ENCODE data around the gene CEACAM16. TPM values are rescaled to one million over a fixed set of nuclear protein-coding genes. Genes with fewer than 3 reads are reported as not detected.
"Not testable (repeated sequence)": the region's sequence is repeated elsewhere in the genome, so short reads cannot be mapped to it uniquely, and the experiment has no call there.

Gene CEACAM16
- total RNA-seq, 1 donor from 2014 or later, result not detected

DNA sequence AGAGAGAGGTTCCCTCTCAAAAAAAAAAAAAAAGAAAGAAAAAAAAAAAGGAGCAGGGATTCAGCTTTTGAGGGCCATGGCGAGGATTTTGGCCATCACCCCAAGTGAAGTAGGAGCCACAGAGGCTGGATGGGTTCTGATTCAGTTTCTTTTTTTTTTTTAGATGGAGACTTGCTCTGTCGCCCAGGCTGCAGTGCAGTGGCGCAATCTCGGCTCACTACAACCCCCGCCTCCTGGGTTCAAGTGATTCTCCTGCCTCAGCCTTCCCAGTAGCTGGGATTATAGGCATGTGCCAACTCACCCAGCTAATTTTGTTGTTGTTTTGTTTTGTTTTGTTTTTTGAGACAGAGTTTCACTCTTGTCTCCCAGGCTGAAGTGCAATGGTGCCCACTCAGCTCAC, 22.4 kb downstream of the CEACAM16 start:
- not testable (repeated sequence) for DNase-seq (ENCODE audit: low spot score)
- intact Hi-C loops (cut with DNase I), result loop anchor here (10.0 kb wide), 1 partner anchor 123 kb away; the partner anchor contains the start of gene NECTIN2

DNA sequence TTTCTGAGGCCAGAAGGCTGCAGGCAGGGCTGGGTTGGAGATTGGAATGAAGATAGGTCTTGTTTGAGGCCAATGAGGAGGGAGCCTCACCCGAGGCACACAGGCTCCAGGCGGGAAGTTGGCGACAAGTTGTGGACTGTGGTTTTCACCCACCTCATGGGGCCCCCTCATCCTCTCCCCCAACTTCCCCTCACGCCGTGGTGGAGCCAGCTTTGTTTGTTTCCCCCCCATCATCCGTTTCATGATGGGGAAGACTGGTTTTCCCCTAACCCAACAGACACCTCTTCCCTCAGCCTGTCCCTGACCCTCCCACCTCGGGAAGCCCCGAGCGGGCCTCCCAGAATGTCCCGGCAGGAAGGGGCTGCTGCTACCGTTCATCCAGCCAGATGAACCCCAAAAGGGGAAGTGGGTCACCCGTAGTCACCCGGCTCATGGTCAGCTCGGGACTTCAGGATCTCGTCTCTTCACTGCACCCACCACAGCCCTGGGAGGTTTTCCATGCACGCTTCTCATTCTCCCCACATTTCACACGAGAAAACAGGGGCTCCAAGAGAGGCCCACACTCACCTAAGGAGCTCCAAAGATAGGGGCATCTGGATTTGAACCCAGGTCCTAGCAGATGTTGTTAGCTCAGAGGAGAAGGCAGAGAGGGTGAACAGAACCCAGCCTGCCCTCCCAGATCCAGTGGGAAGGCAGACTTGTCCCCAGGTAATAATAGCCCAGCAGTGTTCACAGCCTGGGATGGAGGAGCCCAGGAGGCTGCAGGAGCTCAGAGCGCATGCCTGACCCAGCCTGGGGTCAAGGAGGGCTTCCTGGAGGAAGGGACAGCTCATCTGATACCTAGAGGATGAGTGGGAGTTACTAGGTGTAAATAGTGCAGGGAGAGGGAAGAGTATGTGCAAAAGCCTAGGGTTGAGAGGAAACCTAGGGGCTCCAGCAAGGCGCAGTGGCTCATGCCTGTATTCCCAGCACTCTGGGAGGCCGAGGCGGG, 23.5 kb downstream of the CEACAM16 start:
- DNase-seq (ENCODE audit: low spot score), result no peak
- intact Hi-C loops (cut with DNase I), result loop anchor here (10.0 kb wide), 1 partner anchor 122 kb away; the partner anchor contains the start of gene NECTIN2

DNA sequence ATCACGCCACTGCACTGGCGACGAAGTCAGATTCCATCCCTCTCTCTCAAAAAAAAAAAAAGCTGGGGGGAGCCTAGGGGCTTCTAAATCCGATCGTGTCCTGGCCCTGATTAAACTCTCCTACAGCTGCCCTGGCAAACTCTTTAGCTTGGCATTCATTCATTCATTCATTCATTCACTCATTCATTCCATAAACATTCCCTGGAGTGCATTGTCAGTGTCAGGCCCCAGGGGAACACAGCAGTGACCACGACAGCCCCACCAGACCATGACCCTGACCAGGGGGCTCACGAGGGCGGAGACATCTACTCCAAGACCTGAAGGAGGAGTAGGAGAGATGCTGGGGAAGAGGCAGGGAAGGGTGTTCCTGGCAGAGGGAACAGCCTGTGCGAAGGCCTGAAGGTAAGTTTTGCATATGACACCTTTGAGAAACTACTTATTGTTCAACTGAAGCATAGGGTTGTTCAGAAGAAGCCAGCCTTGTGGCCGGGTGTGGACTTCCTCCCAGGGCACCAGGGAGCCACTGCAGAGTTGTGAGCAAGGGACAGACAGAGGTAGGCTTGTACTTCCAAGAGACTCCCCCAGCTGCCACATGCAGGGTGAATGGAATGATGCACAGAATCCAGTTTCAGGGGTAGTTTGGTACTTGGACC, 24.5 kb downstream of the CEACAM16 start:
- no peak for DNase-seq (ENCODE audit: low spot score)

DNA sequence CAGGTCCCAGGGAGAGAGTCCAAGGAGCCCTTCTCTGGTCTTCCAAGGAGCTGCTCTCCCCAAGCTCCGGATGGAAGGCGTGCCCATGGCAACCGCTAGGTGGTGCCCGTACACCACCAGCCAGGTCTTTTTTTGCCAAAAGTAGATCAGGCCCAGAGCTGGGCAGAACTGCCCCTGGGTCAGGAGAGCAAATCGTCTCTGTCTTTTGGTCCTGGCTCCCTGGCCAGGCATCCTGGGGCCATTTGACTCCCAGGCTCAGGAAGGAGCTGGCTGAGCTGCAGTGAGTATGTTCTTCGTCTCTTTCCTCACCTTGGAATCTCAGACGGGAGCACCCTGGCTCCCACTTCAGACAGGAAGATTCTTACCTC, 25.0 kb downstream of the CEACAM16 start:
- DNase-seq (ENCODE audit: low spot score), result peak; percentile 94
- intact Hi-C loops (cut with DNase I), result loop anchor here (1.0 to 10.0 kb wide), 4 partner anchors 17 to 121 kb away; partner anchors contain the start of gene NECTIN2

More for the DNA sequence above, 24.5 kb downstream of the CEACAM16 start:
- intact Hi-C loops (cut with DNase I), result loop anchor here (10.0 kb wide), 1 partner anchor 121 kb away; the partner anchor contains the start of gene NECTIN2

DNA sequence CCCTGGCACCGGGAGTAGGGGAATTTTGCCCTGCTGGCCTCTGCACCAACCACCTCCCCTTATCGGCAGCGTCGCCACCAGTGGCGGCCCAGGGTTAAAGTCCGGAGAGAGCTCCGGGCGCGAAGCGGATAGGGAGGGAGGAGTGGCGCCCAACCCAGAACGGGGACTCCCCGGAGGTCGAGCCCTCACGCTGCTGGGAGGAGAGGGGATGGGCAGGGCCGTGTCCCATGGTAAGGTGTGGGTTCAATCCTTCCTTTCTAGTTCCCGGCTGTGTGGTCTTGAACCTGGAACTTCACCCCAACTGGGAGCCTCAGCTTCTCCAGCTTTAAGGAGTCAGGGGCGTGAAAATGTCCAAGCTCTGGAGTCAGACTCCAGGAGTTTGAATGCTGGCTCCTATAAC, 26.3 kb downstream of the CEACAM16 start:
- intact Hi-C loops (cut with DNase I), result loop anchor here (2.0 to 10.0 kb wide), 3 partner anchors 16 to 120 kb away; partner anchors contain the start of gene NECTIN2
- no peak for DNase-seq (ENCODE audit: low spot score)

DNA sequence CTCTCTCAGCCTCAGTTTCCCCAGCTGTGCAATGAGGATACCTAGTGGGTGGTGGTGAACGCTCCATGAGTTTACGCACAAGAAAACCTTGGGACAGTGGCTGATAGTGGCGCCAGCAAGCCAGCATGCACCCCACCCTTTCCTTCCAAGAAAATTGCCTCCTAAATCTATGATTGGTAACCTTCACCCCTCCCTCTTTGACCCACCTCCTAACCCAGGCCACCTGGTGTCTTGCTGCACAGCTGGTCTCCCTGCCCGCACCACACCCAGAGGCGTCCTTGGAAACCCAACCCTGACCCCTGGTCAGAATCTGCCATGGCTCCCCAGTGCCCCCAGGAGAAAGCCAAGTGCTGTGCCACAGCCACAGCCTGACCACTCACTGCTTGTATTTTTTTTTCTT, 26.7 kb downstream of the CEACAM16 start:
- intact Hi-C loops (cut with DNase I), result loop anchor here (2.0 to 10.0 kb wide), 3 partner anchors 15 to 119 kb away; partner anchors contain the start of gene NECTIN2
- DNase-seq (ENCODE audit: low spot score), result no peak

DNA sequence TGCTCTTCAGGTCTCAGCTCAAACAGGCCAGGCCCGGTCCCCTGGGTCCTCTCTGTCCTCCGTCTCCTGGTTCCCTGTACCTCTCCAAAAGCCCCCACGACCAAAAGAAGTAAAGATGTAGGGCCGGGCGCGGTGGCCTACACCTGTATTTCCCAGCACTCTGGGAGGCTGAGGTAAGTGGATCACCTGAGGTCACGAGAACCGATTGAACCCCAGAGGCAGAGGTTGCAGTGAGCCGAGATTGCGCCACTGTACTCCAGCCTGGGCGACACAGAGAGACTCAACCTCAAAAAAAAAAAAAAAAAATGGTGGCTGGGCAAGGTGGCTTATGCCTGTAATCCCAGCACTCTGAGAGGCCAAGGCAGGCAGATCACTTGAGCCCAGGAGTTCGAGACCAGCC, 27.5 kb downstream of the CEACAM16 start:
- intact Hi-C loops (cut with DNase I), result loop anchor here (10.0 kb wide), 1 partner anchor 118 kb away; the partner anchor contains the start of gene NECTIN2
- no peak for DNase-seq (ENCODE audit: low spot score)

DNA sequence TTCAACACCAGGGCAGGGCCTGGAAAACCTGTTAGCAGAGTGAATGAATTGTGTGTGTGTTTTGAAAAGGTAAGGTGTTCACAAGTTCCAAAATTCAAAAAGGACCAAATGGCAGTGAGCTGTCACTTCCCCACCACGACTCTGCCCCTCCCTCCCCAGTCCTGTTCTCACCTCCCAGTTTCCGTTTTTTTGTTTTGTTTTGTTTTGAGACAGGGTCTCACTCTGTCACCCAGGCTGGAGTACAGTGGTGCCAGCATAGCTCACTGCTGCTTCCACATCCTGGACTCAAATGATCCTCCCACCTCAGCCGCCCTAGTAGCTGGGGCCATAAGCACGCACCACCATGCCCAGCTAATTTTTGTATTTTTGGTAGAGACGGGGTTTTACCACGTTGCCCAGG, 29.2 kb downstream of the CEACAM16 start:
- intact Hi-C loops (cut with DNase I), result loop anchor here (10.0 kb wide), 1 partner anchor 117 kb away; the partner anchor contains the start of gene NECTIN2
- no peak for DNase-seq (ENCODE audit: low spot score)

DNA sequence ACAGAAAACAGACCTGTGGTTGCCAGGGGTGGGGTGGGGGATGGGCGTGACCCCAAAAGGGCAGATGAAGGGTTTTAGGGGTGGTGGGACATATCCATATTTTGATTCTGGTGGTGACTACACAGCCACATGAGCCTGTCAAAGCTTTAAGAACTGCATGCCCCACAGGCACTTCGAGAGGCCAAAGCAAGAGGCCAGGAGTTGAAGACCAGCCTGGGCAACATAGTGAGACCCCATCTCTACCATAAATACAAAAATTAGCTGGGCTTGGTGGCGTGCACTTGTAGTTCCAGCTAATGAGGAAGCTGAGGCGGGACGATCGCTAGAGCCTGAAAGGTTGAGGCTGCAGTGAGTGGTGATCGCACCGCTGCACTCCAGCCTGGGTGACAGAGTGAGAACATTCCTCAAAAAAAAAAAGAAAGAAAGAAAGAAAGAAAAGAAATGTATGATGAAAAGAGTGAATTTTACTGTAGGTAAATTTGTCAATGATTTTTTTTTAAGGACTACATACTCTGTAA, 30.6 kb downstream of the CEACAM16 start:
- DNase-seq (ENCODE audit: low spot score), result no peak
- intact Hi-C loops (cut with DNase I), result loop anchor here (10.0 kb wide), 1 partner anchor 115 kb away; the partner anchor contains the start of gene NECTIN2

DNA sequence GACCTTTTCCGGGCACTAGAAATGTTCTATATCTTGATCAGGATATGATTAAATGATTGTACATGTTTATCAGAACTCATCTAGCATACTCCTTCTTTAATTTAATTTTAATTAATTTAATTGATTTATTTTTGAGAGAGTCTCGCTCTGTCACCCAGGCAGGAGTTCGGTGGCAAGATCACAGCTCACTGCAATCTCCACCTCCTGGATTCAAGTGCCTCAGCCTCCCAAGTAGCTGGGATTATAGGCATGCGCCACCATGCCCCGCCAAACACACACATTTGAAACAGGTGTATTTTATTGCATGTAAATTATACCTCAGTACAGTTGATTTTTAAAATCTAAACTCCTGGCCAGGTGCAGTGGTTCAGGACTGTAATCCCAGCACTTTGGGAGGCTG, 32.1 kb downstream of the CEACAM16 start:
- DNase-seq (ENCODE audit: low spot score), result no peak
- intact Hi-C loops (cut with DNase I), result no loop called here

DNA sequence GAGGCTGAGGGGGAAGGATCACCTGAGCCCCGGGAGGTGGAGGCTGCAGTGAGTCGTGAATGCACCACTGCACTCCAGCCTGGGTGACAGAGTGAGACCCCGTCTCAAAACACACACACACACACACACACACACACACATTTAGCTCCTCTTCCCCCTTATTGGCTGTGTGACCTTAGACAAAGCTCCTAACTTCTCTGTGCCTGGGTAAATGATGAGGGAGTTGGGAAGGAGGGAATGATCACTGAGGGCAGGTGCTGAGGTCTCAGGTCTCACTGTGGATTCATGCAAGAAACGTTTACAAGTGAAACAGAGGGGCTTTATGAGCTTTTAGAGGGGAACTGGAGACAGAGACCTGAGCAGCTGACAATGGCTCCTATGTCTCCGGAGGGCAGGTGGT, 32.7 kb downstream of the CEACAM16 start:
- intact Hi-C loops (cut with DNase I), result no loop called here
- no peak for DNase-seq (ENCODE audit: low spot score)

DNA sequence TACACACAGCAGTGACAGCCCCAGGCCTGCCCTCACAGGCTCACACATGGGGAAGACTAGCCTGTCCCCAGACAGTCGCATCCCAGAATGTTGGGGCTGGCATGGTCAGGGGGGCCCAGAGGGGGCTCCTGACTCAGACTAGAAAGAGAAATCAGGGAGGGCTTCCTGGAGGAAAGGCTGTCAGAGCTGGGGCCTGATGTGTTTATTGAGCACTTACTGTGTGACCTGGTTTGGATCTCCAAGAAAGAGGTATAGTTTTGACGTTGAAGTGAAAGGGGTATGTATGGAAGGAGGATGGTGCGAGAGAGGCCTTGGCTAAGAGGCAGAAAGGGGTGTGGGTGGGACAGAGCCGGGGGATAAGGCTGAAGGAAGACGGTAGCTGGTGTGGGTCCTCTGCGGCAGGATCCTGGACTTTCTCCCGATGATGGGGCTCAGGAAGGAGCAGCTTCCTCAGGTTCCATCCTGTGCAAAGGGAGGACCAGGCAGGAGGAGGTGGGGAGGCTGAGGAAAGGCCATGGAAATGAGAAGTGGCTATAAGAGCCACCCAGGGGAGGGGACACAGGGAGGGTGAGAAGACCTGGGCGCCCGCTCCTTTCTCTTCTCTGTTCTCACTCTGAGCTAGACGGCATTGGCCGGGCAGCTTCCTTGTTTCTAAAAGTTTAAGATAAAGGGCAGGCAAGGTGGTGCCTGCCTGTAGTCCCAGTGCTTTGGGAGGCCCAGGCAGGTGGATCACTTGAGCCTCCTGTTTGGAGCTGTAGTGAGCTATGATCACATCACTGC, 33.5 kb downstream of the CEACAM16 start:
- DNase-seq (ENCODE audit: low spot score), result no peak
- intact Hi-C loops (cut with DNase I), result no loop called here

DNA sequence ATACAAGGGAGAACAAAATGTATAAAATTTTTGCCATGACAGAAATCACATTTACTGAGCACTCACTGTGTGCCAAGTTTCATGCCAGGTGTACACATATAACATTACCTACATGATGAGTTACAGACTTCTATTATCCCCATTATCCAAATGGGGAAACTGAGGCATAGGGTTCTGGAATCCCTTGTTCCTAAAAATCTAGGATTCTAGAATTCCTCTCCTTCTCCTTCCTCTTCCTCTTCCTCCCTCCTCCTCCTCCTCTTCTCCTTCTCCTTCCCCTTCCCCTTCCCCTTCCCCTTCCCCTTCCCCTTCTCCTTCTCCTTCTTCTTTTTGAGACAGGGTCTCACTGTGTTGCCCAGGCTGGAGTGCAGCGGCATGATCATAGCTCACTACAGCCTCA, 35.4 kb downstream of the CEACAM16 start:
- DNase-seq (ENCODE audit: low spot score), result no peak
- intact Hi-C loops (cut with DNase I), result no loop called here

DNA sequence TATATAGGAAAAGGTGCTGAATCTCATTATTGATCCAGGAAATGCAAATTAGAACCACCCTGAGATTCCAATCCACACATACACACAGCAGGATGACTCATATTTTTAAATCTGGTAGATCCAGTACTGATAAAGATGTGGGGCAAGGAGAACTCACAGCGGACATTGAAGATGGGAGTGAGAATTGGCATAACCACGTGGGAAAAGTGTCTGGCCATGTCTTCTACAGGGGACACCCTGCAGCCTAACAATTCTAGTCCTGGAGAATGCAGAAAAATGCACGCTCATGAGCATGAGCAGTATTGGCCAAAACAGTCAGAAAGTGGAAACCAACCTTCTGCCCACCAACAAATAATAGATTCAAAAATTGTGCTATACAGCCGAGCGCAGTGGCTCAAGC, 36.1 kb downstream of the CEACAM16 start:
- DNase-seq (ENCODE audit: low spot score), result no peak
- intact Hi-C loops (cut with DNase I), result no loop called here

DNA sequence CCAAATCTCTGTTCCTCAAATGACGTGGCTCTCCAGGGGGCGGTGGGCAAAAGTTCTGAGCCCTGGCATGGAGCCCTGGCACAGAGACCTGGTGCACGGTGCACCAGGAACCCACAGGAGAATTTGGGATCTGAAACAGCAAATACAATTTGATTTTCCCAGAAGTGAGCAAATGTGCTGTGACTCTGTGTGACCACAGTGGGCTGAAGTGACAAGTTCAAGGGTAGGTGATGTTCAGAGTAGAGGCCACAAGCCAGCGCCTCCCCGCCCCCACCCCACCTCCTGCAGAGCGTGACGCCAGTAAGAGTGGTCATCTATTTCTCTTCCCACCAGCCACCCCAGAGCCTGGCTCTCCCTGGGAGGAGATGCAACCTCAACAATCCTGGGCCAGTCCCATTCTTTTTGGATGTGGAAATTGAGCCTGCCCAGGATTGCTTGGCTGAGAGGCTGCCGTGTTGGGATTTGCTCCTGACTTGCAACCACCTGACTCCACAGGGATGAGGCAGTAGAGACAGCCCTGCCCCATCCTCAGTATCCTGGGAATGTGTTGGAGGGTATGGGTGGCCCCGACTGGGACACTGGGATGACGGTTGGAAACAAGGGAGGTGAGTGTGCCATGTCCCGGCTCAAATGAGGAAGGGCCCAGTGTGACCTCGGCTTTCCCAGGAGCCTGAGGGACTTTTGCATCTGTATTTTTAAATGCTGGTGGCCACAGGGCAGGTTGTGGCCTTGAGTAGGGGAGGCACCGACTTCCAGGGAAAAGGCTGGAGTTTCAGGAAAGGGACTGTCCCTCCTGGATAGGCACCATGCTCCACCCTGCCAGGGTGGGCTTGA, 38.5 kb downstream of the CEACAM16 start:
- intact Hi-C loops (cut with DNase I), result no loop called here
- no peak for DNase-seq (ENCODE audit: low spot score)

DNA sequence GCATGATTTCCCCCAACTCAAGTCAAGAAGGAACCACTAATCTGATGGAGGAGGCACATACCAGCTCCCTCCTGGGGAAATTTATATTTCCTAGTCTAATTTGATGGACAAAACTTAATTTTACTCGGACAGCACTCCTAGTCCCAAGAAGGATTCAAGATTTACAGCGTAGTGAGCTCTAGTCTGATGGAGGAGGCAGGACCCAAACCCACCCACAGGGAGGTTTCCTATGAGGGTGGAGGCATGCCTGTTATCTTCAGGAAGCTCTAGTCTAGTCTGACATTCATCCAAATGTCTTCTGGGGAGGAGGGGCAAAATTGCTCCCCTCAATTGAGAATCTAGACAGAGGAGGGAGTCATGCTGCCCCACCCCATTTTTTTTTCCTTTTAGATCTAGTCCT, 39.2 kb downstream of the CEACAM16 start:
- intact Hi-C loops (cut with DNase I), result no loop called here
- no peak for DNase-seq (ENCODE audit: low spot score)

DNA sequence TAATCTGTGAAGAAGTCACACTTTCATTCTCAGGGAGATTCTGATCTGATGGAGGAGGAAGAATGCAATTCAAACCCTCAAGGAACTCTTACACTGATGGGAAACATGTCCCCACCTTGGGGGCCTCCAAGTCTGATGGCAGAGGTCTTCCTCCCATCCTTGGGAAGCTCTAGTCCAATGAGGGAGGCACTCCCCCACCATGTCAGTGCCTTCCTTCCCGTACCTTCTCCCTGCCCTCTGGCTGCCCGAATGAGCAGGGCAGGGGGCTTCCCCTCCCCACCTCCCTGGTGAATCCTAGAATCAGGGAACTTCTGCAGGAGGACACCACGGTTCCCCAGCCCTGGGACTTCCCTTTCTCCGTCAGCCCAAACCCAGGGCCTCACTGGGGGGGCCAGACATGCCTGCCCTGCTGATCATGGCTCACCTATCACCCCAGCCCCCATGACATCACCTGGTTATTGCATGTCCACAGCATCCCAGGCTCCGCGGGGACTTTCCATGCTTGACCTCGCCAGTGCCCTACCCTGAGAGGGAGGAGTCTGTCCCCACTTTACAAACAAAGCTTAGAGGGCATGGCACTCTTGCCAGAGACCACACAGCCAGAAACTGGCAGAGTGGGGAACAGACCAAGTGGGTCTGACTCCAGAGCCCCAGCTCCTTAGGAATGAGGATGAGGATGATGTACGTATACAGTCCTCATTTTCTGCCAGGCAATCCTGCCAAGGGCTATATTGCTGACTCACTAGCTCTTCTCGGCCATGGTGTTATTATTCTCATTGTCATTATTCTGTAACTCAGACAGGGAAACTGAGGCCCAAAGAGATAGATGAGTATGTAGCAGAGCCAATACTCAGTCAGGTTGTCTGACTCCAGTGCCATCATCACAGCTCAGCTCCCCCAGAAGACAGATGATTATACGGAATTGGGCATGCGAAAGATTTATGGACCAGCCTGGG, 39.9 kb downstream of the CEACAM16 start:
- no peak for DNase-seq (ENCODE audit: low spot score)
- intact Hi-C loops (cut with DNase I), result no loop called here

All from cardiac septum (tissue), 1 donor.